Thymus (tissue), 11 donors: ENCODE data around the gene HOXD8. TPM values are rescaled to one million over a fixed set of nuclear protein-coding genes. Genes with fewer than 3 reads are reported as not detected.
A peak's percentile ranks its signal among the peaks of the same experiment; 100 is the strongest.

Experiments used
- DNase-seq, 9 donors: peaks; one replicate each; pipeline ENCODE4 v3.0.0-alpha.2; 2013; ENCODE audit warnings: low spot score in 9 of 9, low read depth in 6 of 9, missing footprints in 1 of 9
- H3K27ac ChIP-seq, 2 donors: one replicate each; pipeline ENCODE4 v1.5.1; 2013; ENCODE audit warnings: control low read depth in 1 of 2, low read depth in 1 of 2, low read length in 1 of 2, mild to moderate bottlenecking in 1 of 2, moderate library complexity in 1 of 2
- H3K27me3 ChIP-seq, 2 donors: one replicate each; pipeline ENCODE4 v1.5.1; 2013; ENCODE audit warnings: low read length in 1 of 2; ENCODE audit not compliant: control insufficient read depth in 2 of 2, insufficient read depth in 1 of 2
- H3K36me3 ChIP-seq, 2 donors: one replicate each; pipeline ENCODE4 v1.5.1; 2013; ENCODE audit warnings: low read length in 1 of 2, mild to moderate bottlenecking in 1 of 2, moderate library complexity in 1 of 2; ENCODE audit not compliant: control insufficient read depth in 2 of 2, insufficient read depth in 2 of 2
- H3K4me1 ChIP-seq, 2 donors: one replicate each; pipeline ENCODE4 v1.5.1; 2013; ENCODE audit warnings: low read length in 2 of 2; ENCODE audit not compliant: control insufficient read depth in 2 of 2, insufficient read depth in 2 of 2
- H3K4me3 ChIP-seq, 2 donors: one replicate each; pipeline ENCODE4 v1.5.1; 2013; ENCODE audit warnings: low read length in 2 of 2, control low read depth in 1 of 2, mild to moderate bottlenecking in 1 of 2
- H3K9me3 ChIP-seq, 2 donors: one replicate each; pipeline ENCODE4 v1.5.1; 2013; ENCODE audit warnings: low read length in 1 of 2, mild to moderate bottlenecking in 1 of 2; ENCODE audit not compliant: control insufficient read depth in 2 of 2, insufficient read depth in 1 of 2
- WGBS: extraction: QIAGEN DNeasy Blood & Tissue Kit; methylation state at CpG from one replicate; pipeline ENCODE4 v1.1.7; 2013; 5-methylcytosine and 5-hydroxymethylcytosine counted together
- polyA plus RNA-seq: library from polyadenylated mRNA; stranded (reverse); fragments of 200-250 nt; gene quantifications from one replicate; pipeline ENCODE4 v1.2.3, GENCODE V29; 2013
- total RNA-seq: library from RNA; stranded (reverse); fragments of 120-200 nt; gene quantifications from one replicate; pipeline ENCODE4 v1.2.4, GENCODE V29; 2013
- donor health status: healthy.

Gene HOXD8
- total and polyA plus RNA-seq, 2 donors, result 1.5 to 3.4 TPM

DNA sequence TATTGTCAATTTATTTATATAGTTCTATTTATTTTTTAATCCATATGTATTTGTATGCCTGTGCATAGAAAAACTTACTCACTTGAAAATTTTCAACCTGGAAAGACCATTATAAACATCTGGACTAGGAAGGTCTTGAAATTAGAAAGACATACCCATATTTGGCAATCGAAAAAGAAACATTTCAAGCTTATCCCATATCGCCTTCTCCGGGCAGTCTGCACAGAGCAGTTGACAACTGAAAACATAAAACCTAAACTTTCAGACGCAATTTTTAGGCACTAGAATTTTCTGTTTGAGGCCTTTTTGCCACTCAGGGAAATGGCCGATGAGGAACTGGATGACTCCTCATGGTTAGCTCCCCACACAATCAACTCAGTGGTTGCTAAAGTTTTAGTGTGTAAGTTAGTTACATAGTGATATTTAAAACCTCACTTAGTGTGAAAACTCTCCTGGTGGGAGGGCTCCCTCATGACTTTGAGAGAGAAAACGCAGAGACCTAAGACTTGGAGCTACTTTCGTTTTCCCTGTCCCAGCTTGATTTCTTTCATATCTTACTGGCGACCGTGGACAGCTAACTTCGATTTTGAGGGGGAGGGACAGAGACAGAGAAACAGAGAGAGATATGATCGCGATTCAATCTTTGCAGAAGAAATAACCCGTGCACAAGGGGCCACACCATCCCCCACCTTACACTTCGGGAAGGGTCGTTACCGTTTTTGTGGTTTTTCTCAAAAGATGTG, 33.1 kb upstream of the HOXD8 start:
- Histone ChIP-seq H3K27ac (no peak overlapping the region), H3K27me3 (peaks cover 84 to 100% of the 10 kb centered on the region in 2 donors)
- 5% methylated on average over 16 of the region's 16 CpGs for WGBS

DNA sequence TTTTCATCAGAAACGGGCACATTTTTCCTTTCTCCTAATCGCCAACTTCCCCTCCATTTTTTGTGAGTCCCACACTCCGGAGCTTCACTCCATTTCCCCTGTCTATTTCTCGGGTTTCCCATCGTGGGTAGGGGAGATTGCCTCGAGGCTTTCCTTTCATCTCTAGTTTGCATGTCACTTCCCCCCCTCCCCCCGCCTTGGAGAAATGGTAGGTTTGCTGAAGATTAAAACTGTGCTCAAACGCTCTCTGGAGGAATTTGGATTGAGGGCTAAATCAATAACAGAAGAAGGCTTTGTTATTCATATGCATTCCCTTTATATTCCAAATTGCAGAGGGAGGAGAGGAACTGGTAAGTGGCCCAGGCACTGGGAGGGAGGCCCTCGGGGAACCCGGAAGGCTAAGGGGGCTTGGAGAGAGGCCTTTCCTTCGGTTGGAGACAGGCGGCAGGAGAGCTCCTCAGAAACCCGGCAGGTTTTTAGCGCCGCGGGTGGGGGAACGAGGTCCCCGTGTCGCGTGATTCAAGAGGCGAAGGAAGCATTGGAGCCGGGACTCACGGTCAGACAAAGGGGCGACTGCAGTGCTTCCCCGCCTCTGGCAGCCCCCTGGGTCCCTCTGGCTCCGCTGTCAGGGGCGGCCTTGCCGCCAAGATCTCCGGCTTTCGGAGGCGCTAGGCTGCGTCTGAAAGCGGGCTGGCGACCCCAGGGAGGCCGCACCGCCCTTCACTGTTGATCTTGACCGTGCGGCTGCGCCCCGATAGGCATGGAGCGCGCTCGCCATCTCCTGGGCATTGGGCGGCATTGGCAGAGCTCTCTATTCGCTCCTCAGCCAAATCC, 32.3 kb upstream of the HOXD8 start:
- no peaks in the 10 kb centered on the region for H3K36me3 ChIP-seq
- H3K9me3 ChIP-seq, result peaks cover 1 to 15% of the 10 kb centered on the region in 2 donors
- H3K27ac ChIP-seq, result no peak overlapping the region
- H3K4me3 ChIP-seq, result peak overlapping the region; percentile 7 to 43
- WGBS, result 1% methylated on average over 45 of the region's 45 CpGs
- H3K27me3 ChIP-seq, result peaks cover 84 to 100% of the 10 kb centered on the region in 2 donors
- DNase-seq, result peak in 4 of 9 donors; percentile 37 to 69 (median 50)
- peaks cover 2 to 20% of the 10 kb centered on the region in 2 donors for H3K4me1 ChIP-seq

More for the DNA sequence above, 33.1 kb upstream of the HOXD8 start:
- peak overlapping the region; percentile 7 to 43 for H3K4me3 ChIP-seq
- peaks cover 2 to 20% of the 10 kb centered on the region in 2 donors for H3K4me1 ChIP-seq
- H3K9me3 ChIP-seq, result peaks cover 1 to 15% of the 10 kb centered on the region in 2 donors
- no peaks in the 10 kb centered on the region for H3K36me3 ChIP-seq
- peak in 1 of 9 donors; percentile 36 for DNase-seq

- no peak overlapping the region for H3K27ac ChIP-seq
- peaks cover 84 to 100% of the 10 kb centered on the region in 2 donors for H3K27me3 ChIP-seq
- peaks cover 2 to 20% of the 10 kb centered on the region in 2 donors for H3K4me1 ChIP-seq
Measured at GRCh38 chr2:176097820-176098365, 31.6 kb upstream of the HOXD8 start.

DNA sequence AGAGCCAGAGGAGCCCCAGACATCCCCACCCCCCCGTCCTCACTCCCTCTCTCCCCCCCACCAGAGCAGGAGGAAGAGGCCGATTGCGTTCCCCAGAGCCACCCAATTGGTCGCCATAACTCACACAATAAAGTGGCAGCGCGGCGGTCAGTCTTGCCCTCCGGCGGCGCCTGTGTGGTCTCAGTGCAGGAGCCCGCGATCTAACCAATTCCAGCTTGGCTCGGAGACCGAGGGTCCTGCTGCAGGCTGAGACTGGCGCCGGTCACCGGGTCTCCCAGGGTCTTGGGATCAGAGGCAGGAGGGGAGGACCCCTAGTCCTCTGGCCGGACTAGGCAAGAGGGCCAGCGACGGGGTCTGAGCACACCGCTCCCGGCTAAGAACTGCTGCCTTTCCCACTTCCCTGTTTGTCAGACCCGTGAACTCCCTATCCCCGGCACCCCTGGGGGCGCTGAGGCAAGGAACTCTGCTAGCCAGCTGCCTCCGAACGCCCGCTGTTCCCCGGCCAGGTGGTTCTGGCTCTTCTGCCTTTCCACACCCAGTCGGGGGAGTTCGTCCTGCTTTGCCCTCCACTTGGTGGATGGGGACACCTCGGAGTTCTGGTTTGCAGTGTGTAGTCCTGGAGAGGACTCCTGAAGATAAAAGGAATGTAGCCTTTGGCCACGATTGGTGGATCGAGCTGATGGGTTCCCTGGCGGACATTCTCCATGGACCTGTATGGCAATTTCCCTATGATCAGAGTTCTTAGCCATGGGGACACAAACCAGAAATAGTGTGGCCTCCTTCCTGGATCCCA, 30.9 kb upstream of the HOXD8 start:
- 8% methylated on average over 35 of the region's 35 CpGs for WGBS
- no peaks in the 10 kb centered on the region for H3K36me3 ChIP-seq
- no peak overlapping the region for H3K4me3 ChIP-seq
- no peak overlapping the region for H3K27ac ChIP-seq
- H3K4me1 ChIP-seq, result peaks cover 2 to 16% of the 10 kb centered on the region in 2 donors
- H3K9me3 ChIP-seq, result peaks cover 1 to 15% of the 10 kb centered on the region in 2 donors
- peaks cover 83 to 100% of the 10 kb centered on the region in 2 donors for H3K27me3 ChIP-seq
- no peak for DNase-seq

More at GRCh38 chr2:176097820-176098365, 31.6 kb upstream of the HOXD8 start:
- Histone ChIP-seq H3K36me3 (no peaks in the 10 kb centered on the region), H3K4me3 (no peak overlapping the region), H3K9me3 (peaks cover 1 to 15% of the 10 kb centered on the region in 2 donors)
- DNase-seq, result no peak
- 4% methylated on average over 18 of the region's 18 CpGs for WGBS

GRCh38 chr2:176099159-176099727, 30.3 kb upstream of the HOXD8 start:
- H3K4me1 ChIP-seq, result peaks cover 2 to 16% of the 10 kb centered on the region in 2 donors

DNA sequence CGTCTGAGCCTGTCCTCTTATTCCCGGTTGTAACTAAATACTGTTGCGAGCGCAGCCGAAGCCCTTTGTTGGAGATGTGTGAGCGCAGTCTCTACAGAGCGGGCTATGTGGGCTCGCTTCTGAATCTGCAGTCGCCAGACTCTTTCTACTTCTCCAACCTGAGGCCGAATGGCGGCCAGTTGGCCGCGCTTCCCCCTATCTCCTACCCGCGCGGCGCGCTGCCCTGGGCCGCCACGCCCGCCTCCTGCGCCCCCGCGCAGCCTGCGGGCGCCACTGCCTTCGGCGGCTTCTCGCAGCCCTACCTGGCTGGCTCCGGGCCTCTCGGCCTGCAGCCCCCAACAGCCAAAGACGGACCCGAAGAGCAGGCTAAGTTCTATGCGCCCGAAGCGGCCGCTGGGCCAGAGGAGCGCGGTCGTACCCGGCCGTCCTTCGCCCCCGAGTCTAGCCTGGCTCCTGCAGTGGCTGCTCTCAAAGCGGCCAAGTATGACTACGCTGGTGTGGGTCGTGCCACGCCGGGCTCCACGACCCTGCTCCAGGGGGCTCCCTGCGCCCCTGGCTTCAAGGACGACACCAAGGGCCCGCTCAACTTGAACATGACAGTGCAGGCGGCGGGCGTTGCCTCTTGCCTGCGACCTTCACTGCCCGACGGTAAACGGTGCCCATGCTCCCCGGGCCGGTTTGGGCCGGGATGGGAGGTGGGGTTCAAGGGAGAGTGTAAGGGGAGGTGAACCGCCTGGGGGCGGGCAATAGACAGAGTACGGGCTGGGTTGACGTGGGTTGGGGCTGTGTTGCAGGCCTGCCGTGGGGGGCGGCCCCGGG, 29.6 kb upstream of the HOXD8 start, which contains the start of gene HOXD12:
TSS of gene HOXD12 (plus strand) at position 68 of the 819 bp plus-strand sequence. CDS start at position 75, 7 bp downstream.
- H3K4me1 ChIP-seq, result peaks cover 2 to 16% of the 10 kb centered on the region in 2 donors
- no peak within 1 kb of the TSS for H3K4me3 ChIP-seq
- no peak within 1 kb of the TSS for H3K27ac ChIP-seq
- H3K9me3 ChIP-seq, result peaks cover 1 to 19% of the 10 kb centered on the region in 2 donors
- DNase-seq, result no peak
- H3K27me3 ChIP-seq, result peaks cover 84 to 100% of the 10 kb centered on the region in 2 donors
- 8% methylated on average over 70 of the region's 70 CpGs for WGBS
- H3K36me3 ChIP-seq, result no peaks in the 10 kb centered on the region

More at GRCh38 chr2:176099159-176099727, 30.3 kb upstream of the HOXD8 start:
- no peak for DNase-seq
- Histone ChIP-seq H3K27ac (no peak overlapping the region), H3K36me3 (no peaks in the 10 kb centered on the region), H3K27me3 (peaks cover 84 to 100% of the 10 kb centered on the region in 2 donors), H3K4me3 (no peak overlapping the region), H3K9me3 (peaks cover 1 to 15% of the 10 kb centered on the region in 2 donors)
- 10% methylated on average over 30 of the region's 30 CpGs for WGBS

- peaks cover 2 to 16% of the 10 kb centered on the region in 2 donors for H3K4me1 ChIP-seq
- no peaks in the 10 kb centered on the region for H3K36me3 ChIP-seq
- H3K27ac ChIP-seq, result no peak overlapping the region
- DNase-seq, result no peak
- peaks cover 89 to 100% of the 10 kb centered on the region in 2 donors for H3K27me3 ChIP-seq
- H3K9me3 ChIP-seq, result peaks cover 1 to 19% of the 10 kb centered on the region in 2 donors
- 11% methylated on average over 28 of the region's 28 CpGs for WGBS
- H3K4me3 ChIP-seq, result no peak overlapping the region
Measured at GRCh38 chr2:176100547-176101140, 28.9 kb upstream of the HOXD8 start.
